Measurements from ENCODE around the gene SHISA9.
"Not testable (repeated sequence)": the region's sequence is repeated elsewhere in the genome, so short reads cannot be mapped to it uniquely, and the experiment has no call there.

Gene SHISA9

GRCh38 chr16:12901597-12902461 is at the start of gene SHISA9:
Gene SHISA9, plus strand, starts transcription at chr16:12901598.
- DNase-seq, result no peak

- DNase-seq, result no peak
Measured at GRCh38 chr16:12853972-12854371, 47.4 kb upstream of the SHISA9 start.

GRCh38 chr16:12857435-12857834 is 44.0 kb upstream of the SHISA9 start:
- not testable (repeated sequence) for DNase-seq

- no peak for DNase-seq
Measured at GRCh38 chr16:12862327-12862726, 39.1 kb upstream of the SHISA9 start.

GRCh38 chr16:12862941-12863340 is 38.5 kb upstream of the SHISA9 start:
- DNase-seq, result no peak

GRCh38 chr16:12866981-12867551 is 34.3 kb upstream of the SHISA9 start:
- no peak for DNase-seq

- no peak for DNase-seq
Measured at GRCh38 chr16:12868169-12868568, 33.2 kb upstream of the SHISA9 start.

- no peak for DNase-seq
Measured at GRCh38 chr16:12868788-12869187, 32.6 kb upstream of the SHISA9 start.

GRCh38 chr16:12869698-12870427 is 31.5 kb upstream of the SHISA9 start:
- DNase-seq, result no peak

GRCh38 chr16:12871784-12872183 is 29.6 kb upstream of the SHISA9 start:
- no peak for DNase-seq

- DNase-seq, result no peak
Measured at GRCh38 chr16:12874186-12874585, 27.2 kb upstream of the SHISA9 start.

GRCh38 chr16:12876778-12877177 is 24.6 kb upstream of the SHISA9 start:
- DNase-seq, result no peak

- DNase-seq, result no peak
Measured at GRCh38 chr16:12878973-12879372, 22.4 kb upstream of the SHISA9 start.

- no peak for DNase-seq
Measured at GRCh38 chr16:12879812-12880211, 21.6 kb upstream of the SHISA9 start.

GRCh38 chr16:12881182-12881581 is 20.2 kb upstream of the SHISA9 start:
- no peak for DNase-seq

GRCh38 chr16:12881740-12882139 is 19.7 kb upstream of the SHISA9 start:
- no peak for DNase-seq

- no peak for DNase-seq
Measured at GRCh38 chr16:12885742-12886141, 15.7 kb upstream of the SHISA9 start.

GRCh38 chr16:12891836-12892235 is 9.6 kb upstream of the SHISA9 start:
- DNase-seq, result no peak

GRCh38 chr16:12893050-12893750 is 8.2 kb upstream of the SHISA9 start:
- DNase-seq, result no peak

GRCh38 chr16:12896562-12896961 is 4.8 kb upstream of the SHISA9 start:
- DNase-seq, result no peak

GRCh38 chr16:12898551-12898950 is 2.8 kb upstream of the SHISA9 start:
- DNase-seq, result no peak

- no peak for DNase-seq
Measured at GRCh38 chr16:12899529-12900143, 1.8 kb upstream of the SHISA9 start.

- no peak for DNase-seq
Measured at GRCh38 chr16:12900156-12900555, 1.2 kb upstream of the SHISA9 start.
